HepG2 (cell line): ENCODE data around the gene GAPDH. TPM values are rescaled to one million over a fixed set of nuclear protein-coding genes. Genes with fewer than 3 reads are reported as not detected.

Source experiments
- ATAC-seq: fragments of 200-7000 bp; cut with Tn5 transposase; 3 replicates; pipeline ENCODE4 v1.9.1; 2020; ENCODE audit warnings: mild to moderate bottlenecking, moderate library complexity
- BruUV-seq: library from RNA; stranded (reverse); fragments of 400-500 nt; replicated peaks from 2 replicates; lab custom pipeline; 2021; lab: Mats Ljungman, UMichigan
- CTCF ChIA-PET: fragments of 300-600 bp; formaldehyde crosslinking; extraction: SDS; loops from one replicate; lab custom pipeline; 2021; ENCODE audit warnings: low total read pairs, inconsistent platforms, low intra/inter-chr PET ratio; lab: Yijun Ruan, JAX
- POLR2A ChIA-PET: fragments of 350-600 bp; sonication (Branson Sonifier 250); formaldehyde crosslinking; loops from one replicate; lab custom pipeline; 2020; ENCODE audit warnings: antibody characterized with exemption, inconsistent platforms; lab: Yijun Ruan, JAX
- DNase-seq: peaks from one replicate; pipeline ENCODE4 v3.0.0-alpha.2; 2015; ENCODE audit warnings: low spot score
- FAIRE-seq: peaks from 3 replicates; lab custom pipeline; 2011; peaks lifted over from hg19 to GRCh38; lab: Jason Lieb, UNC
- H2AFZ ChIP-seq: one replicate; pipeline ENCODE4 v1.6.1; 2011; ENCODE audit warnings: low read length, inconsistent platforms
- H3K27ac ChIP-seq: fragments of 300-600 bp; 3 replicates; pipeline ENCODE4 v1.8.0; 2011; ENCODE audit warnings: mixed run types, mild to moderate bottlenecking, mixed read lengths, low read length, inconsistent platforms; ENCODE audit not compliant: insufficient read depth; ENCODE audit errors: extremely low read length
- H3K27me3 ChIP-seq, 2 experiments: fragments of 200-600 bp in 1 of 2; 2 replicates in 1 of 2; 3 replicates in 1 of 2; pipeline versions ENCODE4 v1.6.0 to v1.8.0; 2011; ENCODE audit warnings: low read length in 2 of 2, mild to moderate bottlenecking in 2 of 2, moderate library complexity in 2 of 2, inconsistent platforms in 1 of 2; ENCODE audit not compliant: insufficient read depth in 2 of 2, control insufficient read depth in 1 of 2
- H3K36me3 ChIP-seq, 2 experiments: fragments of 200-600 bp in 1 of 2; replicated peaks in 1 of 2; 2 replicates in 1 of 2; 3 replicates in 1 of 2; pipeline versions ENCODE4 v1.5.1 to v1.8.0; 2011; ENCODE audit warnings: low read length in 2 of 2, inconsistent platforms in 1 of 2; ENCODE audit not compliant: insufficient read depth in 2 of 2, control insufficient read depth in 1 of 2
- H3K4me1 ChIP-seq: 2 replicates; pipeline ENCODE4 v1.5.1; 2012; ENCODE audit warnings: low read length, inconsistent platforms; ENCODE audit not compliant: insufficient read depth
- H3K4me2 ChIP-seq: 2 replicates; pipeline ENCODE4 v1.6.0; 2011; ENCODE audit warnings: low read depth, low read length, inconsistent platforms
- H3K4me3 ChIP-seq, 3 experiments: fragments of 200-600 bp in 1 of 3; sonication (generic), shearing (Covaris generic) in 1 of 3; replicated peaks in 1 of 3; 2 replicates each; pipeline ENCODE4 v1.5.1; 2011 to 2016; ENCODE audit warnings: low read length in 3 of 3, inconsistent platforms in 2 of 3, low read depth in 2 of 3, mild to moderate bottlenecking in 2 of 3, control low read depth in 1 of 3, mixed read lengths in 1 of 3; ENCODE audit not compliant: insufficient read depth in 1 of 3
- H3K79me2 ChIP-seq: one replicate; pipeline ENCODE4 v1.6.1; 2011; ENCODE audit warnings: low read length, inconsistent platforms; ENCODE audit not compliant: insufficient read depth
- H3K9ac ChIP-seq: 2 replicates; pipeline ENCODE4 v1.6.0; 2011; ENCODE audit warnings: mild to moderate bottlenecking, low read depth, low read length, inconsistent platforms; ENCODE audit not compliant: insufficient read depth
- H3K9me3 ChIP-seq: 2 replicates; pipeline ENCODE4 v1.5.1; 2012; ENCODE audit warnings: mild to moderate bottlenecking, low read length
- H4K20me1 ChIP-seq: 2 replicates; pipeline ENCODE4 v1.6.0; 2011; ENCODE audit warnings: inconsistent platforms, mild to moderate bottlenecking, low read length, moderate library complexity; ENCODE audit not compliant: insufficient read depth
- ETV6 ChIP-seq: sonication (generic); formaldehyde crosslinking; conservative IDR thresholded peaks from 2 replicates; pipeline ENCODE4 v1.4.0; 2020; ENCODE audit warnings: missing genetic modification reagents
- GRHL1 ChIP-seq: sonication (generic); formaldehyde crosslinking; conservative IDR thresholded peaks from 2 replicates; pipeline ENCODE4 v1.8.0; 2022; ENCODE audit warnings: missing genetic modification reagents
- JDP2 ChIP-seq: sonication (generic); formaldehyde crosslinking; IDR thresholded peaks from 2 replicates; pipeline ENCODE4 v1.8.1; 2022; ENCODE audit warnings: missing genetic modification reagents, borderline replicate concordance
- MYC ChIP-seq: sonication (generic); formaldehyde crosslinking; IDR thresholded peaks from 2 replicates; pipeline ENCODE4 v1.9.0; 2021; ENCODE audit warnings: missing genetic modification reagents, borderline replicate concordance
- SYNCRIP ChIP-seq: fragments of 200-400 bp; formaldehyde crosslinking; IDR thresholded peaks from 2 replicates; pipeline ENCODE4 v1.6.1; 2018; ENCODE audit warnings: mild to moderate bottlenecking, low read depth, low read length; ENCODE audit not compliant: insufficient read depth
- TBX3 ChIP-seq: fragments of 450-650 bp; IDR thresholded peaks from 2 replicates; pipeline ENCODE4 v1.6.1; 2017; ENCODE audit warnings: antibody characterized with exemption, mild to moderate bottlenecking, inconsistent platforms, borderline replicate concordance
- TIGD3 ChIP-seq: sonication (generic); formaldehyde crosslinking; IDR thresholded peaks from 2 replicates; pipeline ENCODE4 v1.5.1; 2020; ENCODE audit warnings: mild to moderate bottlenecking, missing genetic modification reagents, borderline replicate concordance
- TP53 ChIP-seq: sonication (generic); formaldehyde crosslinking; conservative IDR thresholded peaks from 2 replicates; pipeline ENCODE4 v1.4.0; 2020; ENCODE audit warnings: missing genetic modification reagents
- ZBTB3 ChIP-seq: sonication (generic); formaldehyde crosslinking; IDR thresholded peaks from 2 replicates; pipeline ENCODE4 v1.4.0; 2020; ENCODE audit warnings: low read depth, mild to moderate bottlenecking, moderate library complexity, missing genetic modification reagents, borderline replicate concordance
- ZFP1 ChIP-seq: IDR thresholded peaks from 2 replicates; pipeline ENCODE4 v1.6.1; 2016
- ZNF281 ChIP-seq: sonication (generic); formaldehyde crosslinking; IDR thresholded peaks from 2 replicates; pipeline ENCODE4 v1.4.0; 2020; ENCODE audit warnings: missing genetic modification reagents, borderline replicate concordance
- ZNF687 ChIP-seq: sonication (generic); formaldehyde crosslinking; IDR thresholded peaks from 2 replicates; pipeline ENCODE4 v1.5.1; 2020; ENCODE audit warnings: mild to moderate bottlenecking, missing genetic modification reagents, moderate library complexity
- ZSCAN20 ChIP-seq: sonication (generic); formaldehyde crosslinking; IDR thresholded peaks from 2 replicates; pipeline ENCODE4 v1.4.0; 2020; ENCODE audit warnings: missing genetic modification reagents, mild to moderate bottlenecking, borderline replicate concordance
- WGBS: methylation state at CpG from one replicate; pipeline ENCODE4 v1.1.6; 2017; ENCODE audit warnings: low lambda C conversion rate; 5-methylcytosine and 5-hydroxymethylcytosine counted together
- in situ Hi-C: cut with HindIII; loops from 2 replicates; pipeline ENCODE4 v1.10.0; 2017; ENCODE audit warnings: low pct_unique_long_range_greater_than_20kb; ENCODE audit not compliant: extremely low pct_ligation_motif_present
- intact Hi-C: fragments of 100-400 bp; cut with micrococcal nuclease; formaldehyde crosslinking; loops from one replicate; pipeline ENCODE4 v1.10.0; 2022; ENCODE audit not compliant: unreplicated experiment
- polyA plus RNA-seq, 8 experiments: library from polyadenylated mRNA; depleted of rRNA in 3 of 8; stranded (reverse) in 7 of 8; unstranded in 1 of 8; fragments of >200 nt; fragmentation: Illumina TruSeq in 4 of 8; extraction: Trizol in 4 of 8; gene quantifications; 2 replicates each; pipeline versions ENCODE4 v1.2.1 to v1.2.3, GENCODE V29; 2011 to 2016; ENCODE audit warnings: low read depth in 4 of 8, missing spikeins in 1 of 8, mixed read lengths in 1 of 8; ENCODE audit not compliant: insufficient read depth in 1 of 8
- total RNA-seq, 5 experiments: library from RNA; depleted of rRNA; stranded (reverse); fragments of >200 nt; fragmentation: Illumina TruSeq; extraction: Trizol; gene quantifications; 2 replicates each; pipeline ENCODE4 v1.2.3, GENCODE V29; 2016; ENCODE audit warnings: low read depth in 1 of 5

GAPDH gene
- total and polyA plus RNA-seq, 2 of the 13 experiments (the other 11 are each of a cell fraction or from before 2014, with no cell fraction given): 3,038 to 12,722 TPM

- H3K9ac ChIP-seq: no peak overlapping the region
- H3K9me3 ChIP-seq: no peaks in the 10 kb centered on the region
- TF ChIP-seq ETV6: no peak
- no peak for TF ChIP-seq SYNCRIP
- no peak for TF ChIP-seq TIGD3 (CRISPR knock-in tag)
- no peak for TF ChIP-seq ZNF281
- TF ChIP-seq TP53 (CRISPR knock-in tag): no peak
- no peak for TF ChIP-seq TBX3
- TF ChIP-seq ZNF687 (CRISPR knock-in tag): no peak
- no peak for TF ChIP-seq ZBTB3
- no peak for TF ChIP-seq ZFP1 (CRISPR knock-in tag)
- no peak for TF ChIP-seq JDP2 (CRISPR knock-in tag)
- TF ChIP-seq ZSCAN20 (CRISPR knock-in tag): no peak
- no peak for TF ChIP-seq GRHL1
- no peak for TF ChIP-seq MYC (CRISPR knock-in tag)
- peaks cover 28% of the 10 kb centered on the region for H3K4me1 ChIP-seq
- peaks cover 44 to 74% of the 10 kb centered on the region in 2 experiments for H3K36me3 ChIP-seq
- H3K27me3 ChIP-seq: no peaks in the 10 kb centered on the region
- in situ Hi-C loops: no loop called here
- peaks cover 7% of the 10 kb centered on the region for H3K79me2 ChIP-seq
- no peak overlapping the region for H3K4me3 ChIP-seq
- no peak for ATAC-seq
- no peak overlapping the region for H3K4me2 ChIP-seq
- 99% methylated on average over 16 of the region's 17 CpGs for WGBS
- no peaks in the 10 kb centered on the region for H4K20me1 ChIP-seq
- intact Hi-C loops: no loop called here
- H2AFZ ChIP-seq: no peak overlapping the region
- CTCF ChIA-PET: no interaction called here
- POLR2A ChIA-PET: interaction anchor here (1.2 kb wide), 1 partner anchor 10 kb away, joined by 3 read pairs; no protein-coding TSS in a partner anchor
- BruUV-seq: no TSS peak
- FAIRE-seq: no peak
- DNase-seq: no peak
- no peak overlapping the region for H3K27ac ChIP-seq
Measured at GRCh38 chr12:6528539-6529235, 5.6 kb upstream of the GAPDH start.
